ENCODE results near the gene COX5A. TPM values are rescaled to one million over a fixed set of nuclear protein-coding genes. Genes with fewer than 3 reads are reported as not detected.
A peak's percentile ranks its signal among the peaks of the same experiment; 100 is the strongest.

COX5A gene
- total RNA-seq, 2 experiments from 2014 or later = 342 TPM

DNA sequence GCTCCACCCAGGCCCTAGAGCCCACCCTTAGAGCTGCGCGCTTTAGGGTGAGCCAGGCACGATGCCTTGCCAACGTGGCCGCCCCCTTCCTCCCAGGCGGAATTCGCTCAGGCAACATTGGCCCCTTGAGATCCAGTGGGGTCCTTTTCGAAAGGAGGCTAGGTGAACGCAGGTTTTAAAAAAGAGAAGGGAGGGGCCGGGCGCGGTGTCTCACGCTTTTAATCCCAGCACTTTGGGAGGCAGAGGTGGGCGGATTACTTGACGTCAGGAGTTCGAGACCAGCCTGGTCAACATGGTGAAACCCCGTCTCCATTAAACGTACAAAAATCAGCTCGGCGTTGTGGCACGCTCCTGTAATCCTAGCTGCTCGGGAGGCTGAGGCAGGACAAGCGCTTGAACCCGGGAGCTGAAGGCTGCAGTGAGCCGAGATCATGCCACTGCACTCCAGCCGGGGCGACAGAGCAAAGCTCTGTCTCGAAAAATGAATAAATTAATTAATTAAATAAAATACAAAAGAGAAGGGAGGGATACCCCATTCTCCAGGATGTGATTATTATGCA, 19.7 kb upstream of the COX5A start:
- Mint-ChIP-seq H3K4me1 (ENCODE audit: low read depth) (peaks cover 54% of the 10 kb centered on the region), H3K27me3 (peaks cover 33% of the 10 kb centered on the region), H3K9me3 (no peaks in the 10 kb centered on the region), H3K36me3 (ENCODE audit: low read depth) (no peaks in the 10 kb centered on the region), H3K27ac (no peak overlapping the region), H3K4me3 (peak overlapping the region; percentile 69)
- ChIA-PET CTCF (interaction anchor here (0.8 to 2.0 kb wide), 11 partner anchors 19 to 410 kb away, joined by 3 to 7 read pairs (median 3); partner anchors contain the start of genes COX5A, SCAMP5 and ULK3), POLR2A (interaction anchor here (0.8 to 2.5 kb wide), 9 partner anchors 15 to 119 kb away, joined by 3 to 5 read pairs (median 3); partner anchors contain the start of genes COX5A, PPCDC and SCAMP5)
- peak; percentile 38 for DNase-seq
- no peak for ATAC-seq
- intact Hi-C loops (cut with micrococcal nuclease) = no loop called here
- TF ChIP-seq, protein P1, sequence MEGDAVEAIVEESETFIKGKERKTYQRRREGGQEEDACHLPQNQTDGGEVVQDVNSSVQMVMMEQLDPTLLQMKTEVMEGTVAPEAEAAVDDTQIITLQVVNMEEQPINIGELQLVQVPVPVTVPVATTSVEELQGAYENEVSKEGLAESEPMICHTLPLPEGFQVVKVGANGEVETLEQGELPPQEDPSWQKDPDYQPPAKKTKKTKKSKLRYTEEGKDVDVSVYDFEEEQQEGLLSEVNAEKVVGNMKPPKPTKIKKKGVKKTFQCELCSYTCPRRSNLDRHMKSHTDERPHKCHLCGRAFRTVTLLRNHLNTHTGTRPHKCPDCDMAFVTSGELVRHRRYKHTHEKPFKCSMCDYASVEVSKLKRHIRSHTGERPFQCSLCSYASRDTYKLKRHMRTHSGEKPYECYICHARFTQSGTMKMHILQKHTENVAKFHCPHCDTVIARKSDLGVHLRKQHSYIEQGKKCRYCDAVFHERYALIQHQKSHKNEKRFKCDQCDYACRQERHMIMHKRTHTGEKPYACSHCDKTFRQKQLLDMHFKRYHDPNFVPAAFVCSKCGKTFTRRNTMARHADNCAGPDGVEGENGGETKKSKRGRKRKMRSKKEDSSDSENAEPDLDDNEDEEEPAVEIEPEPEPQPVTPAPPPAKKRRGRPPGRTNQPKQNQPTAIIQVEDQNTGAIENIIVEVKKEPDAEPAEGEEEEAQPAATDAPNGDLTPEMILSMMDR (IDR thresholded peaks at IDR 0.05) = no peak

DNA sequence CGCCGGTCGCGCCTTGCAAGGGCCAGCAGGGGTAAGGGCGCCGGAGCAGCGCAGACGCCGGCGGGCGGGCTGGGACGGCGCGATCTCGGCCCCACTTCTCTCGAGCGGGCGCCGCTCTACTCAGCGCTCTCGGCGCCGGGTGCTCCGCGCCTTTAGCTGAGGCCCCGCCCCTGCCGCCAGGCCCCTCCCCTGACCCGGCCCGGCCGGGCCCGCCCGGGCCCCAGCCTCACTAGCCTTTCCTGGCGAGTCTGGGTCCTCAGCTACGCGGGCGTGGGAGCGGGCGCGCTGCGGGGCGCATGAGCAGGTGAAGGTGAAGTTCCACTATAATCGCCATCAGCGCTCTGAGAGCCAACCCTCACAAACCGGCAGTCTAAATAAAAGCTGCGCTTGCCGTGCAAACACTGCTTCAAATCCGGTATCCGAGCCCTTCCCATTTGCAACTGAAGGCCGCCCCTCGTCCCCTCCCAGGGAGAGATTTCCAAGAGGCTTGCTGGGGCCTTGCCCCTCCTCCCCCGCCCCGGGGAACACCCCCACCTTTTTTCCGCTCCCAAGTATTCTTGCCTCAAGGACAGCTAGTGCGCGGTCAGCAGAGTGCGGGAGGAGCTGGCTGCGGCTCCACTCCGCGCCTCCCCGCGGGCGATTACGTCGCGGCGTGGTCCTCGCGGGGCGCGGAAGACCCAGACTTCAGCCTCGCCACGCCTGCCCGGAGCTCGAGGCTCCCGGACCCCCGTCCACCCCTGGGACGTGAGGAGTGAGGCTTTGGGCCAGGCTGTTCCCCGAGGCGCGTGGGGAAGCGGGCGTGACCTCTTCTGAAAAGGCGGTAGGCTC, 19.0 kb upstream of the COX5A start, which contains the start of gene RPP25:
Gene RPP25, minus strand, starts transcription at position 125 of the 828 bp plus-strand sequence. CDS start 189 bp downstream, outside the sequence.
- Mint-ChIP-seq H3K4me1 (ENCODE audit: low read depth) (peaks cover 54% of the 10 kb centered on the region), H3K27ac (no peak within 1 kb of the TSS)
- intact Hi-C loops (cut with micrococcal nuclease) = no loop called here

DNA sequence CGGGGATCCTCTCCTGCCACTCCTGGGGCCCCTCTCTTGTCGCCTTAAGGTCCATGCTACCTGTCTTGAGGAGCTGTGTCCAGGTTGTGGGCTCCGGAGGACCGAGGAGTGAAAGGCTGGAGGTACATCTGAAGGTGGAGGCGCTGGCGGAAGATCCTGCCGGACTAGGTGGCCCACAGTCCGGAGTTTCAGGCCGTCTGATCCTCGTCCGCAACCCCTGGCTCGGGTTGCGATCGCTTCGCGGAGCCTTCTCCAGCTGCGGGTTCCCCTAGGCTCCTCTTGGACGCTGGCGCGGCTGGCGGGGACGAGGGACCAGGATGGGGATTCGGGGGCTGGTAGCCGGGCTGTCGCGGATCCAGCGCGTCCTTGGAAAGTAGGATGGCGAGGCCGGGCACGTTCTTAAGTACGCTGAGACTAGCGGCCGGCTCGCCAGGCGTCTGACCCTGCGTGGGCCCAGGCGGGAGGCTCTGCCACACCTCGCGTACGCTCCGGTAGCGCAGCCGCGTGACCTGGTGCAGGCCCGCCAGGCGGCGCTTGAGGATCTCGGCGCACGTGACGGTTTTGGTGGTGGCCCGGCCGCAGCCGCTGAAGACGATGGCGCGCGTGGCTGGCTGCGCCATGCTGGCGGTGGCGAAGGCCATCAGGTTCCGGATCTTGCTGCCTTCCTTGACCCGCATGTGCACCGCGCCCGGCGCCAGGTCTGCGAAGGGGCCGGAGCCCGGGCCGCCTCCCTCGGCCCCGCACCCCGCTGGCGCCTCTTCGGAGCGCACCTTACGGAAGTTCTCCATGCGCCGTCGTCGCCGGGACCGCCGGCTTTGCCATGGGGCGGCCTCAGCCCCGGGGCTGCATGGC, 18.1 kb upstream of the COX5A start:
- peak; percentile 37 for ATAC-seq
- no peaks in the 10 kb centered on the region for H3K36me3 Mint-ChIP-seq (ENCODE audit: low read depth)
- no peaks in the 10 kb centered on the region for H3K9me3 Mint-ChIP-seq
- peaks cover 29% of the 10 kb centered on the region for H3K27me3 Mint-ChIP-seq
- H3K4me1 Mint-ChIP-seq (ENCODE audit: low read depth) = peaks cover 47% of the 10 kb centered on the region
- ChIA-PET POLR2A (interaction anchor here (0.6 to 2.5 kb wide), 8 partner anchors 13 to 176 kb away, joined by 3 to 5 read pairs (median 4); partner anchors contain the start of genes PPCDC and SCAMP5), CTCF (interaction anchor here (0.9 to 2.4 kb wide), 11 partner anchors 13 to 324 kb away, joined by 3 to 15 read pairs (median 5); partner anchors contain the start of genes COX5A and ULK3)
- no peak overlapping the region for H3K27ac Mint-ChIP-seq
- TF ChIP-seq, protein P1 (IDR thresholded peaks at IDR 0.05) = peak; percentile 51
- intact Hi-C loops (cut with micrococcal nuclease) = no loop called here
- peak; percentile 74 for DNase-seq
- peak overlapping the region; percentile 69 for H3K4me3 Mint-ChIP-seq

More for the DNA sequence above, 19.0 kb upstream of the COX5A start, which contains the start of gene RPP25:
- H3K36me3 Mint-ChIP-seq (ENCODE audit: low read depth) = no peaks in the 10 kb centered on the region
- POLR2A ChIA-PET = interaction anchor here (0.8 to 2.5 kb wide), 10 partner anchors 14 to 177 kb away, joined by 3 to 5 read pairs (median 3); partner anchors contain the start of genes COX5A, PPCDC and SCAMP5
- peak; percentile 86 for ATAC-seq
- peak; percentile 74 for DNase-seq
- H3K9me3 Mint-ChIP-seq = no peaks in the 10 kb centered on the region
- TF ChIP-seq, protein P1 (IDR thresholded peaks at IDR 0.05) = no peak
- peak within 1 kb of the TSS; percentile 69 for H3K4me3 Mint-ChIP-seq
- CTCF ChIA-PET = interaction anchor here (0.8 to 2.0 kb wide), 13 partner anchors 14 to 411 kb away, joined by 3 to 7 read pairs (median 4); partner anchors contain the start of genes COX5A, SCAMP5 and ULK3
- peaks cover 33% of the 10 kb centered on the region for H3K27me3 Mint-ChIP-seq

DNA sequence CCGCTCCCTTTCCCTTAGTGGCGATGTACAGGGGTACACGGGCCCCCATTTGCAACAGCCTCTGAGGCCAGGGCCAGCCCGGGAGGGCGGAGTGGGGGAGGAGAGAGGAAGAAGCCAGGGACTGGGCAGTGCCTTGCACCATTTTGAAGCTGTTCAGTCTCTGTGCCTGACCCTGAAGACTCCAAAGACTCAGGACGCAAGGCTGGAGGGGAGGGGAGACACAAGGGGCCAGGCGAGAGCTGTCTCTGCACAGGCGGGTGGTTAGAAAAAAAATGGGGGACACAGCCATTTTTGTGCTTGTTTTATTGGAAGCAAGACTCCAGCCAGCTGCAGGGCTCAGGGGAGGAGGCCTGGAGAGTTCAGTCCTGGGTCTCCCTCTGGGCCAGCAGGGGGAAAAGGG, 17.1 kb upstream of the COX5A start:
- ChIA-PET CTCF (interaction anchor here (0.7 to 2.4 kb wide), 7 partner anchors 23 to 565 kb away, joined by 3 to 15 read pairs (median 3); no protein-coding TSS in a partner anchor), POLR2A (interaction anchor here (1.0 to 2.5 kb wide), 6 partner anchors 12 to 68 kb away, joined by 3 to 5 read pairs (median 4); partner anchors contain the start of genes PPCDC and SCAMP5)
- Mint-ChIP-seq H3K4me1 (ENCODE audit: low read depth) (peaks cover 40% of the 10 kb centered on the region), H3K27me3 (peaks cover 25% of the 10 kb centered on the region), H3K27ac (no peak overlapping the region), H3K9me3 (no peaks in the 10 kb centered on the region), H3K4me3 (peak overlapping the region; percentile 69), H3K36me3 (ENCODE audit: low read depth) (no peaks in the 10 kb centered on the region)
- ATAC-seq = no peak
- DNase-seq = no peak
- intact Hi-C loops (cut with micrococcal nuclease) = no loop called here
- TF ChIP-seq, protein P1 (IDR thresholded peaks at IDR 0.05) = no peak
